Measurements from ENCODE around the gene KBTBD12. TPM values are rescaled to one million over a fixed set of nuclear protein-coding genes. Genes with fewer than 3 reads are reported as not detected.

KBTBD12 gene
- total and polyA plus RNA-seq, 10 of the 15 experiments (the other 5 are each of a cell fraction or from before 2014, with no cell fraction given): 0.01 to 0.11 TPM; not detected in 8

GRCh38 chr3:127908951-127909350 lies 6.1 kb upstream of the KBTBD12 start:
- Histone ChIP-seq H3K36me3 (ENCODE audit: control insufficient read depth in 2 of 2, insufficient read depth in 2 of 2, low read length in 1 of 2) (no peaks in the 10 kb centered on the region), H3K4me2 (ENCODE audit: control insufficient read depth, insufficient read depth) (no peak overlapping the region), H3K9me3 (replicated peaks; ENCODE audit: control insufficient read depth, insufficient read depth, low read length) (no peaks in the 10 kb centered on the region; the same call in 2 of the 3 replicates), H3K9ac (ENCODE audit: control insufficient read depth, insufficient read depth, low read length) (no peak overlapping the region), H3K4me3 (no peak overlapping the region), H3K27ac (ENCODE audit: control insufficient read depth, insufficient read depth) (no peak overlapping the region), H3K27me3 (replicated peaks in 1 of 2; ENCODE audit: control insufficient read depth in 2 of 2, insufficient read depth in 2 of 2, low read length in 1 of 2) (no peaks in the 10 kb centered on the region), H4K20me1 (ENCODE audit: control insufficient read depth, insufficient read depth) (no peaks in the 10 kb centered on the region), H2AFZ (ENCODE audit: control insufficient read depth, low read depth, low read length) (no peak overlapping the region), H3K4me1 (ENCODE audit: control insufficient read depth, insufficient read depth, low read length) (no peaks in the 10 kb centered on the region), H3K79me2 (ENCODE audit: control insufficient read depth, insufficient read depth, low read length) (no peaks in the 10 kb centered on the region)
- no peak for DNase-seq (ENCODE audit: low read depth, low spot score)
- RAD21 ChIA-PET (ENCODE audit: unreplicated experiment): no interaction called here
- no TSS peak for BruUV-seq (replicated peaks)
- intact Hi-C loops (cut with micrococcal nuclease; ENCODE audit: unreplicated experiment) (no loop called here), in situ Hi-C loops (cut with MboI) (no loop called here)
- FAIRE-seq: no peak
- SMC1A ChIA-PET (ENCODE audit: uncharacterized antibody, unreplicated experiment): no interaction called here
- TF ChIP-seq SRF (IDR thresholded peaks at IDR 0.05; ENCODE audit: low read depth in 2 of 2, low read length in 2 of 2): no peak
- TF ChIP-seq REST (IDR thresholded peaks at IDR 0.05; ENCODE audit: low read depth, low read length): no peak
- TF ChIP-seq RUNX3 (IDR thresholded peaks at IDR 0.05; ENCODE audit: low read length): no peak
- TF ChIP-seq CBFB (IDR thresholded peaks at IDR 0.05; ENCODE audit: low read depth): no peak
- no peak for TF ChIP-seq BRCA1 (IDR thresholded peaks at IDR 0.05; ENCODE audit: low read depth, low read length)
- no peak for TF ChIP-seq MTA2 (IDR thresholded peaks at IDR 0.05; ENCODE audit: low read depth)
- TF ChIP-seq RELA (IDR thresholded peaks at IDR 0.05; ENCODE audit: borderline replicate concordance, partially characterized antibody): no peak
- no peak for TF ChIP-seq PAX8 (IDR thresholded peaks at IDR 0.05)
- no peak for TF ChIP-seq USF1 (IDR thresholded peaks at IDR 0.05; ENCODE audit: borderline replicate concordance, extremely low read length, insufficient read depth, low read depth, low read length)
- TF ChIP-seq FOXM1 (IDR thresholded peaks at IDR 0.05; ENCODE audit: low read depth, low read length): no peak
- TF ChIP-seq NFXL1 (IDR thresholded peaks at IDR 0.05; ENCODE audit: borderline replicate concordance): no peak
- POLR2A ChIA-PET: no interaction called here
- 56% methylated on average over 1 of the region's 1 CpG for WGBS (ENCODE audit: insufficient coverage, insufficient replicate concordance, low lambda C conversion rate, missing lambda C conversion rate)
- no peak for ATAC-seq
- CTCF ChIA-PET: interaction anchor here (0.8 kb wide), 1 partner anchor 9 kb away, joined by 3 read pairs; no protein-coding TSS in a partner anchor

Data from GM12878 (cell line).